ENCODE measurements around the gene DYNC2I2. TPM values are rescaled to one million over a fixed set of nuclear protein-coding genes. Genes with fewer than 3 reads are reported as not detected.

Gene DYNC2I2
- total RNA-seq, 2 experiments from 2014 or later: 55.5 to 97.6 TPM

GRCh38 chr9:128614728-128615127 lies 41.9 kb downstream of the DYNC2I2 start:
- no peaks in the 10 kb centered on the region for H3K79me2 ChIP-seq (ENCODE audit: insufficient read depth, low read depth, low read length)
- no peak overlapping the region for H3K4me2 ChIP-seq (ENCODE audit: low read length)
- no peak overlapping the region for H2AFZ ChIP-seq (ENCODE audit: low read length)
- intact Hi-C loops (cut with micrococcal nuclease; ENCODE audit: unreplicated experiment): no loop called here
- no peak for TF ChIP-seq CTCF (conservative IDR thresholded peaks at IDR 0.05; ENCODE audit: low read length)
- TF ChIP-seq EZH2phosphoT487 (IDR thresholded peaks at IDR 0.05; ENCODE audit: borderline replicate concordance, low read depth, low read length): no peak
- POLR2A ChIA-PET: no interaction called here
- H3K36me3 ChIP-seq (ENCODE audit: insufficient read depth, low read length): peaks cover 90% of the 10 kb centered on the region
- no peaks in the 10 kb centered on the region for H3K9me2 ChIP-seq (ENCODE audit: insufficient read depth, low read length)
- no peak overlapping the region for H3K4me3 ChIP-seq (ENCODE audit: low read depth, low read length, poor library complexity, severe bottlenecking)
- no peaks in the 10 kb centered on the region for H3K9me3 ChIP-seq (ENCODE audit: low read length)
- CTCF ChIA-PET (ENCODE audit: unreplicated experiment): no interaction called here
- no TSS peak for BruUV-seq (replicated peaks)
- H3K4me1 ChIP-seq (ENCODE audit: insufficient read depth, low read length, poor library complexity, severe bottlenecking): no peaks in the 10 kb centered on the region
- no peak for DNase-seq (ENCODE audit: low spot score)
- no peak overlapping the region for H3K27ac ChIP-seq (ENCODE audit: low read depth, low read length, poor library complexity, severe bottlenecking)
- H4K20me1 ChIP-seq (ENCODE audit: insufficient read depth, low read length): no peaks in the 10 kb centered on the region

- no peaks in the 10 kb centered on the region for H3K9me2 ChIP-seq (ENCODE audit: insufficient read depth, low read length)
- no peaks in the 10 kb centered on the region for H3K9me3 ChIP-seq (ENCODE audit: low read length)
- no peaks in the 10 kb centered on the region for H4K20me1 ChIP-seq (ENCODE audit: insufficient read depth, low read length)
- no peaks in the 10 kb centered on the region for H3K4me1 ChIP-seq (ENCODE audit: insufficient read depth, low read length, poor library complexity, severe bottlenecking)
- no peak overlapping the region for H3K27ac ChIP-seq (ENCODE audit: low read depth, low read length, poor library complexity, severe bottlenecking)
- no peak overlapping the region for H2AFZ ChIP-seq (ENCODE audit: low read length)
- DNase-seq (ENCODE audit: low spot score): no peak
- H3K36me3 ChIP-seq (ENCODE audit: insufficient read depth, low read length): peaks cover 95% of the 10 kb centered on the region
- no peak overlapping the region for H3K4me3 ChIP-seq (ENCODE audit: low read depth, low read length, poor library complexity, severe bottlenecking)
- CTCF ChIA-PET (ENCODE audit: unreplicated experiment): no interaction called here
- no peaks in the 10 kb centered on the region for H3K79me2 ChIP-seq (ENCODE audit: insufficient read depth, low read depth, low read length)
- TF ChIP-seq EZH2phosphoT487 (IDR thresholded peaks at IDR 0.05; ENCODE audit: borderline replicate concordance, low read depth, low read length) (no peak), CTCF (conservative IDR thresholded peaks at IDR 0.05; ENCODE audit: low read length) (no peak)
- intact Hi-C loops (cut with micrococcal nuclease; ENCODE audit: unreplicated experiment): no loop called here
- POLR2A ChIA-PET: no interaction called here
- BruUV-seq (replicated peaks): no TSS peak
- no peak overlapping the region for H3K4me2 ChIP-seq (ENCODE audit: low read length)
Observed at GRCh38 chr9:128611600-128612394, 44.9 kb downstream of the DYNC2I2 start.

- no peak for DNase-seq (ENCODE audit: low spot score)
- Histone ChIP-seq H3K4me2 (ENCODE audit: low read length) (no peak overlapping the region), H3K4me3 (ENCODE audit: low read depth, low read length, poor library complexity, severe bottlenecking) (no peak overlapping the region), H2AFZ (ENCODE audit: low read length) (no peak overlapping the region), H3K4me1 (ENCODE audit: insufficient read depth, low read length, poor library complexity, severe bottlenecking) (no peaks in the 10 kb centered on the region), H3K79me2 (ENCODE audit: insufficient read depth, low read depth, low read length) (no peaks in the 10 kb centered on the region), H3K27ac (ENCODE audit: low read depth, low read length, poor library complexity, severe bottlenecking) (no peak overlapping the region), H4K20me1 (ENCODE audit: insufficient read depth, low read length) (no peaks in the 10 kb centered on the region), H3K9me3 (ENCODE audit: low read length) (no peaks in the 10 kb centered on the region), H3K9me2 (ENCODE audit: insufficient read depth, low read length) (no peaks in the 10 kb centered on the region), H3K36me3 (ENCODE audit: insufficient read depth, low read length) (peaks cover 95% of the 10 kb centered on the region)
- no peak for TF ChIP-seq EZH2phosphoT487 (IDR thresholded peaks at IDR 0.05; ENCODE audit: borderline replicate concordance, low read depth, low read length)
- intact Hi-C loops (cut with micrococcal nuclease; ENCODE audit: unreplicated experiment): no loop called here
- ChIA-PET POLR2A (interaction anchor here (0.7 to 0.9 kb wide), 2 partner anchors 21 to 25 kb away, joined by 3 read pairs; no protein-coding TSS in a partner anchor), CTCF (ENCODE audit: unreplicated experiment) (no interaction called here)
- BruUV-seq (replicated peaks): no TSS peak
Observed at GRCh38 chr9:128610897-128611296, 45.8 kb downstream of the DYNC2I2 start.

Data from OCI-LY7 (cell line).